ENCODE results near the gene STK35. TPM values are rescaled to one million over a fixed set of nuclear protein-coding genes. Genes with fewer than 3 reads are reported as not detected.

Gene STK35
- total and polyA plus RNA-seq, 2 donors (not counting 3 experiments of a cell fraction or from before 2014, with no cell fraction given) = 10.2 to 17.5 TPM

DNA sequence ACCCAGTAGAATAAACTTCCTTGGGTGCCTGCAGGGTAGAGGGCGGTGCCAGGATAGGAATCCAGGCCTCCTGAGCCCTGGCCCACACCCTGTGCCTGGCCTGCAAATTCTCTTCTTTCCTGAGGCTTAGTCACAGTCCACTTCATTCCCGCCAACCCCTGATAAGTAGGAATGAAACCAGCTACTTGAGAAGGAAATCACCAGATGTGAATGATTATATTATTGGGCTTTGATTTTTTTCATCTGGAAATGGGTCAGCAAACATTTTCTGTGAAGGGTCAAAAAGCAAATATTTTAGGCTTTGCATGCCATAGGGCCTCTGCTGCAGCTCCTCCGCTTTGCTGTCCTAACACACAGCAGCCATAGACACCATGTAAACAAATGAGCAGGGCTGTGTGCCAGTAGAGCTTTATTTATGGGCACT is 50.2 kb downstream of the STK35 start:
- H3K27me3 ChIP-seq (ENCODE audit: control insufficient read depth in 2 of 2, insufficient read depth in 2 of 2, low read length in 2 of 2) = no peaks in the 10 kb centered on the region
- no peak overlapping the region for H3K4me3 ChIP-seq (replicated peaks in 1 of 3; ENCODE audit: insufficient read depth in 1 of 3, low read depth in 1 of 3, low read length in 3 of 3)
- ChIA-PET CTCF (interaction anchor here (0.8 to 1.3 kb wide), 3 partner anchors 13 to 56 kb away, joined by 3 to 4 read pairs (median 3); no protein-coding TSS in a partner anchor), POLR2A (no interaction called here)
- H3K36me3 ChIP-seq (ENCODE audit: control insufficient read depth in 2 of 2, extremely low read depth in 1 of 2, insufficient read depth in 2 of 2, low read length in 2 of 2) = no peaks in the 10 kb centered on the region
- intact Hi-C loops (cut with micrococcal nuclease) = no loop called here
- BruUV-seq (replicated peaks) = no TSS peak
- DNase-seq (ENCODE audit: low read depth, low spot score) (no peak), FAIRE-seq (peak; percentile 4)
- H4K20me1 ChIP-seq (replicated peaks; ENCODE audit: control insufficient read depth, extremely low read depth, insufficient read depth, low read length) = no peaks in the 10 kb centered on the region
- no peak overlapping the region for H2AFZ ChIP-seq (ENCODE audit: low read depth, low read length)
- H3K27ac ChIP-seq (ENCODE audit: insufficient read depth, low read depth, low read length) = no peak overlapping the region
- H3K4me1 ChIP-seq (ENCODE audit: control insufficient read depth, extremely low read depth, insufficient read depth, low read length) = no peaks in the 10 kb centered on the region
- no peaks in the 10 kb centered on the region for H3K79me2 ChIP-seq (ENCODE audit: control insufficient read depth, insufficient read depth, low read length)
- dilution Hi-C loops (cut with MboI; ENCODE audit: extremely low pct_ligation_motif_present, low sequenced_read_pairs) = no loop called here
- TF ChIP-seq POLR2AphosphoS5 (IDR thresholded peaks at IDR 0.05; ENCODE audit: insufficient read depth, low read depth, low read length) (no peak), JUN (IDR thresholded peaks at IDR 0.05; ENCODE audit: borderline replicate concordance, insufficient read depth, insufficient read length, low read depth) (no peak), POLR2A (IDR thresholded peaks at IDR 0.05; ENCODE audit: low read depth, low read length) (no peak), GATA2 (IDR thresholded peaks at IDR 0.05; ENCODE audit: insufficient read depth, insufficient read length, low read depth, low read length) (no peak), EZH2 (IDR thresholded peaks at IDR 0.05; ENCODE audit: borderline replicate concordance, low read depth, low read length, severe bottlenecking) (no peak), FOS (IDR thresholded peaks at IDR 0.05; ENCODE audit: borderline replicate concordance, insufficient read depth, low read length) (no peak), MYC (IDR thresholded peaks at IDR 0.05; ENCODE audit: low read depth, low read length) (no peak)
- TF ChIP-seq, protein P1, sequence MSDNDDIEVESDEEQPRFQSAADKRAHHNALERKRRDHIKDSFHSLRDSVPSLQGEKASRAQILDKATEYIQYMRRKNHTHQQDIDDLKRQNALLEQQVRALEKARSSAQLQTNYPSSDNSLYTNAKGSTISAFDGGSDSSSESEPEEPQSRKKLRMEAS (IDR thresholded peaks at IDR 0.05; ENCODE audit: insufficient read depth, insufficient read length) = no peak
- TF ChIP-seq, protein P2, sequence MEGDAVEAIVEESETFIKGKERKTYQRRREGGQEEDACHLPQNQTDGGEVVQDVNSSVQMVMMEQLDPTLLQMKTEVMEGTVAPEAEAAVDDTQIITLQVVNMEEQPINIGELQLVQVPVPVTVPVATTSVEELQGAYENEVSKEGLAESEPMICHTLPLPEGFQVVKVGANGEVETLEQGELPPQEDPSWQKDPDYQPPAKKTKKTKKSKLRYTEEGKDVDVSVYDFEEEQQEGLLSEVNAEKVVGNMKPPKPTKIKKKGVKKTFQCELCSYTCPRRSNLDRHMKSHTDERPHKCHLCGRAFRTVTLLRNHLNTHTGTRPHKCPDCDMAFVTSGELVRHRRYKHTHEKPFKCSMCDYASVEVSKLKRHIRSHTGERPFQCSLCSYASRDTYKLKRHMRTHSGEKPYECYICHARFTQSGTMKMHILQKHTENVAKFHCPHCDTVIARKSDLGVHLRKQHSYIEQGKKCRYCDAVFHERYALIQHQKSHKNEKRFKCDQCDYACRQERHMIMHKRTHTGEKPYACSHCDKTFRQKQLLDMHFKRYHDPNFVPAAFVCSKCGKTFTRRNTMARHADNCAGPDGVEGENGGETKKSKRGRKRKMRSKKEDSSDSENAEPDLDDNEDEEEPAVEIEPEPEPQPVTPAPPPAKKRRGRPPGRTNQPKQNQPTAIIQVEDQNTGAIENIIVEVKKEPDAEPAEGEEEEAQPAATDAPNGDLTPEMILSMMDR (IDR thresholded peaks at IDR 0.05; ENCODE audit: extremely low read depth in 1 of 2, insufficient read depth in 1 of 2, low read depth in 1 of 2, low read length in 2 of 2) = no peak
- H3K9me1 ChIP-seq (replicated peaks; ENCODE audit: control insufficient read depth, extremely low read depth, insufficient read depth, low read length) = no peaks in the 10 kb centered on the region
- no peak overlapping the region for H3K4me2 ChIP-seq (ENCODE audit: insufficient read depth, low read length)
- H3K9ac ChIP-seq (replicated peaks; ENCODE audit: extremely low read depth, insufficient read depth, low read length) = no peak overlapping the region
- no peaks in the 10 kb centered on the region for H3K9me3 ChIP-seq (replicated peaks; ENCODE audit: control insufficient read depth, insufficient read depth, low read length)

Data from endothelial cell of umbilical vein (primary cell).